SK-N-SH (cell line): Measurements from ENCODE around the gene SMPDL3A. TPM values are rescaled to one million over a fixed set of nuclear protein-coding genes. Genes with fewer than 3 reads are reported as not detected.

Experiments used
- CTCF ChIA-PET: fragments of 300-600, 350-600 bp; formaldehyde crosslinking; extraction: SDS; loops from one replicate; lab custom pipeline; 2021; lab: Yijun Ruan, JAX
- POLR2A ChIA-PET: fragments of 350-600 bp; sonication (Branson Sonifier 250); formaldehyde crosslinking; extraction: SDS; loops from one replicate; lab custom pipeline; 2020; ENCODE audit warnings: antibody characterized with exemption, inconsistent platforms; lab: Yijun Ruan, JAX
- DNase-seq: peaks from one replicate; pipeline ENCODE4 v3.0.0; 2012
- H2AFZ ChIP-seq: fragments of 200-600 bp; sonication (generic); 2 replicates; pipeline ENCODE4 v1.8.1; 2016; ENCODE audit warnings: antibody characterized with exemption, mild to moderate bottlenecking, low read depth
- H3F3A ChIP-seq: fragments of 200-600 bp; sonication (generic); replicated peaks from 2 replicates; pipeline ENCODE3; 2016; ENCODE audit warnings: antibody characterized with exemption, mild to moderate bottlenecking; ENCODE audit not compliant: insufficient read depth
- H3K27ac ChIP-seq, 2 experiments: fragments of 200-500 bp in 1 of 2; fragments of 200-600 bp in 1 of 2; sonication (Bioruptor generic) in 1 of 2; sonication (generic), shearing (Covaris generic) in 1 of 2; 2 replicates each; pipeline versions ENCODE4 v1.5.1 to v1.6.1; 2014 to 2016; ENCODE audit warnings: low read depth in 2 of 2, inconsistent platforms in 1 of 2, low read length in 1 of 2, mild to moderate bottlenecking in 1 of 2, mixed read lengths in 1 of 2
- H3K27me3 ChIP-seq: fragments of 200-600 bp; sonication (generic), shearing (Covaris generic); 2 replicates; pipeline ENCODE4 v1.6.1; 2016; ENCODE audit warnings: mixed run types; ENCODE audit not compliant: insufficient read depth
- H3K36me3 ChIP-seq, 2 experiments: fragments of 200-500 bp in 1 of 2; fragments of 200-600 bp in 1 of 2; sonication (Bioruptor generic) in 1 of 2; sonication (generic) in 1 of 2; replicated peaks in 1 of 2; 2 replicates each; pipeline versions ENCODE3 to v1.5.1; 2014 to 2016; ENCODE audit warnings: low read length in 1 of 2, mild to moderate bottlenecking in 1 of 2; ENCODE audit not compliant: insufficient read depth in 2 of 2, control insufficient read depth in 1 of 2
- H3K4me1 ChIP-seq, 2 experiments: fragments of 200-500 bp in 1 of 2; fragments of 200-600 bp in 1 of 2; sonication (Bioruptor generic) in 1 of 2; sonication (generic), shearing (Covaris generic) in 1 of 2; 2 replicates each; pipeline versions ENCODE4 v1.5.1 to v1.6.1; 2014 to 2016; ENCODE audit warnings: low read depth in 1 of 2, low read length in 1 of 2, mixed run types in 1 of 2; ENCODE audit not compliant: insufficient read depth in 2 of 2, control insufficient read depth in 1 of 2
- H3K4me2 ChIP-seq: fragments of 200-600 bp; sonication (generic), shearing (Covaris generic); 2 replicates; pipeline ENCODE4 v1.6.1; 2017; ENCODE audit warnings: mixed run types
- H3K4me3 ChIP-seq, 2 experiments: fragments of 200-500 bp in 1 of 2; fragments of 200-600 bp in 1 of 2; sonication (Bioruptor generic) in 1 of 2; sonication (generic), shearing (Covaris generic) in 1 of 2; 2 replicates each; pipeline versions ENCODE4 v1.5.1 to v1.8.1; 2014 to 2016; ENCODE audit warnings: low read depth in 2 of 2, inconsistent platforms in 1 of 2, low read length in 1 of 2, mild to moderate bottlenecking in 1 of 2, mixed read lengths in 1 of 2, moderate library complexity in 1 of 2
- H3K79me2 ChIP-seq: fragments of 200-600 bp; sonication (generic); 2 replicates; pipeline ENCODE4 v1.8.1; 2017; ENCODE audit warnings: mild to moderate bottlenecking; ENCODE audit not compliant: insufficient read depth
- H3K9ac ChIP-seq: fragments of 200-600 bp; sonication (generic); 2 replicates; pipeline ENCODE4 v1.6.1; 2017; ENCODE audit warnings: mixed run types
- H3K9me2 ChIP-seq: fragments of 200-600 bp; sonication (generic); 2 replicates; pipeline ENCODE4 v1.6.1; 2017; ENCODE audit warnings: mixed run types
- H3K9me3 ChIP-seq: fragments of 200-600 bp; sonication (generic); 2 replicates; pipeline ENCODE4 v1.6.1; 2017; ENCODE audit warnings: mixed run types, mild to moderate bottlenecking, moderate library complexity
- H4K20me1 ChIP-seq: fragments of 200-600 bp; sonication (generic); 2 replicates; pipeline ENCODE4 v1.6.1; 2017; ENCODE audit warnings: mild to moderate bottlenecking, mixed run types; ENCODE audit not compliant: insufficient read depth
- EP300 ChIP-seq, 2 experiments: IDR thresholded peaks; 2 replicates each; pipeline versions ENCODE4 v1.4.0 to v1.6.1; 2012; ENCODE audit warnings: borderline replicate concordance in 1 of 2, low read depth in 1 of 2, low read length in 1 of 2
- EZH2phosphoT487 ChIP-seq: fragments of 200-600 bp; sonication (generic); IDR thresholded peaks from 2 replicates; pipeline ENCODE4 v1.6.1; 2017; ENCODE audit warnings: low read depth, mixed run types, mild to moderate bottlenecking, antibody characterized with exemption, moderate library complexity, borderline replicate concordance
- GATA2 ChIP-seq: sonication (generic); formaldehyde crosslinking; IDR thresholded peaks from 2 replicates; pipeline ENCODE4 v1.5.0; 2020; ENCODE audit warnings: mild to moderate bottlenecking, missing genetic modification reagents
- JUND ChIP-seq: IDR thresholded peaks from 2 replicates; pipeline ENCODE4 v1.4.0; 2012
- MEF2A ChIP-seq: IDR thresholded peaks from 2 replicates; pipeline ENCODE4 v1.4.0; 2012; ENCODE audit warnings: low read depth, borderline replicate concordance
- NFIC ChIP-seq: IDR thresholded peaks from 2 replicates; pipeline ENCODE4 v1.4.0; 2012; ENCODE audit warnings: borderline replicate concordance
- NRF1 ChIP-seq: IDR thresholded peaks from 2 replicates; pipeline ENCODE4 v1.6.1; 2012; ENCODE audit warnings: low read depth, mild to moderate bottlenecking, low read length
- RAD21 ChIP-seq: IDR thresholded peaks from 2 replicates; pipeline ENCODE4 v1.6.1; 2012; ENCODE audit warnings: mild to moderate bottlenecking, low read length
- RCOR1 ChIP-seq: fragments of 150-350 bp; IDR thresholded peaks from 2 replicates; pipeline ENCODE4 v1.6.1; 2017; ENCODE audit warnings: antibody characterized with exemption, low read length
- RXRA ChIP-seq: IDR thresholded peaks from 2 replicates; pipeline ENCODE4 v1.4.0; 2012; ENCODE audit warnings: low read depth, mild to moderate bottlenecking, borderline replicate concordance
- TAF1 ChIP-seq: IDR thresholded peaks from 2 replicates; pipeline ENCODE4 v1.6.1; 2012; ENCODE audit warnings: low read depth, mild to moderate bottlenecking, low read length, moderate library complexity, borderline replicate concordance
- TEAD4 ChIP-seq: IDR thresholded peaks from 2 replicates; pipeline ENCODE4 v1.4.0; 2012; ENCODE audit warnings: mild to moderate bottlenecking, borderline replicate concordance; ENCODE audit not compliant: insufficient read depth
- WGBS: methylation state at CpG from one replicate; pipeline ENCODE4 v1.1.6; 2017; ENCODE audit warnings: low lambda C conversion rate; 5-methylcytosine and 5-hydroxymethylcytosine counted together
- polyA plus RNA-seq, 3 experiments: library from polyadenylated mRNA; depleted of rRNA; stranded (reverse); fragments of >200 nt; gene quantifications; 2 replicates each; pipeline ENCODE4 v1.2.3, GENCODE V29; 2012
- TF ChIP-seq, protein P1 (sequence below): fragments of 200-600 bp; sonication (generic); IDR thresholded peaks from 2 replicates; pipeline ENCODE4 v1.6.1; 2017; ENCODE audit warnings: antibody characterized with exemption, mild to moderate bottlenecking, moderate library complexity
- TF ChIP-seq, protein P2 (sequence below): IDR thresholded peaks from 2 replicates; pipeline ENCODE4 v1.4.0; 2012; ENCODE audit warnings: low read depth, borderline replicate concordance
- TF ChIP-seq, protein P3 (sequence below): IDR thresholded peaks from 2 replicates; pipeline ENCODE4 v1.4.0; 2012; ENCODE audit warnings: low read depth
- TF ChIP-seq, protein P4 (sequence below): fragments of 150-350 bp; IDR thresholded peaks from 2 replicates; pipeline ENCODE4 v1.6.1; 2016; ENCODE audit warnings: mild to moderate bottlenecking, low read depth, low read length
- TF ChIP-seq, protein P5 (sequence below): IDR thresholded peaks from 2 replicates; pipeline ENCODE4 v1.6.1; 2012; ENCODE audit warnings: mild to moderate bottlenecking, low read depth, low read length, moderate library complexity
- TF ChIP-seq, protein P6 (sequence below): IDR thresholded peaks from 2 replicates; pipeline ENCODE4; 2012

Gene SMPDL3A
- polyA plus RNA-seq, 1 of the 3 experiments (the other 2 are of a cell fraction) = 2.0 TPM

DNA sequence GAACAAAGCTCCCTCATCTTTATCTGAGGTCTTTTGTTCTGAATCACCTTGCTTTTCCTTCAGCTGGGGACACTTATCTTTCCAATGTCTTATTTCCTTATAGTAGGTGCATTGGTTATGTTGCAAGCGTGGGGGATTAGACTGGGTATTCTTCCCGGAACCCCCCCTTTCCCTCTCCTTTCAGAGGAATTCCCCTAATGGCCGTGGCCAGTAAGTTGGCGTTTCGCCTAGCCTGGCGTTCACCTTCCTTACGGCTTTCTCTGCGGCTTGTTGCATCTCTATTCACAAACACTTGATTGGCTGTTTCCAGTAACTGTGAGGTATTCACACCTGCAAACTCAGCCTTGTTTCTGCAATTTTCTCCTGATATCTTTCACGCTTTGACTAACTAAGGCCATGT lies 42.4 kb upstream of the SMPDL3A start:
- Histone ChIP-seq H3K4me1 (no peaks in the 10 kb centered on the region), H3K9ac (no peak overlapping the region), H3K27me3 (peaks cover 8% of the 10 kb centered on the region; the same call in 1 of the 2 replicates), H3K27ac (no peak overlapping the region), H3K4me2 (no peak overlapping the region), H3K79me2 (no peaks in the 10 kb centered on the region), H3K4me3 (no peak overlapping the region), H4K20me1 (no peaks in the 10 kb centered on the region), H3K9me2 (no peaks in the 10 kb centered on the region), H3F3A (no peaks in the 10 kb centered on the region), H3K36me3 (no peaks in the 10 kb centered on the region), H3K9me3 (no peaks in the 10 kb centered on the region; the same call in 1 of the 2 replicates), H2AFZ (no peak overlapping the region)
- DNase-seq = no peak
- ChIA-PET CTCF (interaction anchor here (0.6 kb wide), 1 partner anchor 512 kb away, joined by 5 read pairs; no protein-coding TSS in a partner anchor), POLR2A (no interaction called here)
- TF ChIP-seq RAD21 (no peak), RXRA (no peak), JUND (no peak), RCOR1 (no peak), GATA2 (CRISPR knock-in tag) (no peak), TEAD4 (no peak), EZH2phosphoT487 (no peak), TAF1 (no peak), NRF1 (no peak), NFIC (no peak), EP300 (IDR thresholded peaks at IDR 0.05; ENCODE audit: borderline replicate concordance in 1 of 2, low read depth in 1 of 2, low read length in 1 of 2) (no peak), MEF2A (no peak)
- TF ChIP-seq, protein P1, sequence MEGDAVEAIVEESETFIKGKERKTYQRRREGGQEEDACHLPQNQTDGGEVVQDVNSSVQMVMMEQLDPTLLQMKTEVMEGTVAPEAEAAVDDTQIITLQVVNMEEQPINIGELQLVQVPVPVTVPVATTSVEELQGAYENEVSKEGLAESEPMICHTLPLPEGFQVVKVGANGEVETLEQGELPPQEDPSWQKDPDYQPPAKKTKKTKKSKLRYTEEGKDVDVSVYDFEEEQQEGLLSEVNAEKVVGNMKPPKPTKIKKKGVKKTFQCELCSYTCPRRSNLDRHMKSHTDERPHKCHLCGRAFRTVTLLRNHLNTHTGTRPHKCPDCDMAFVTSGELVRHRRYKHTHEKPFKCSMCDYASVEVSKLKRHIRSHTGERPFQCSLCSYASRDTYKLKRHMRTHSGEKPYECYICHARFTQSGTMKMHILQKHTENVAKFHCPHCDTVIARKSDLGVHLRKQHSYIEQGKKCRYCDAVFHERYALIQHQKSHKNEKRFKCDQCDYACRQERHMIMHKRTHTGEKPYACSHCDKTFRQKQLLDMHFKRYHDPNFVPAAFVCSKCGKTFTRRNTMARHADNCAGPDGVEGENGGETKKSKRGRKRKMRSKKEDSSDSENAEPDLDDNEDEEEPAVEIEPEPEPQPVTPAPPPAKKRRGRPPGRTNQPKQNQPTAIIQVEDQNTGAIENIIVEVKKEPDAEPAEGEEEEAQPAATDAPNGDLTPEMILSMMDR = no peak
- TF ChIP-seq, protein P2, sequence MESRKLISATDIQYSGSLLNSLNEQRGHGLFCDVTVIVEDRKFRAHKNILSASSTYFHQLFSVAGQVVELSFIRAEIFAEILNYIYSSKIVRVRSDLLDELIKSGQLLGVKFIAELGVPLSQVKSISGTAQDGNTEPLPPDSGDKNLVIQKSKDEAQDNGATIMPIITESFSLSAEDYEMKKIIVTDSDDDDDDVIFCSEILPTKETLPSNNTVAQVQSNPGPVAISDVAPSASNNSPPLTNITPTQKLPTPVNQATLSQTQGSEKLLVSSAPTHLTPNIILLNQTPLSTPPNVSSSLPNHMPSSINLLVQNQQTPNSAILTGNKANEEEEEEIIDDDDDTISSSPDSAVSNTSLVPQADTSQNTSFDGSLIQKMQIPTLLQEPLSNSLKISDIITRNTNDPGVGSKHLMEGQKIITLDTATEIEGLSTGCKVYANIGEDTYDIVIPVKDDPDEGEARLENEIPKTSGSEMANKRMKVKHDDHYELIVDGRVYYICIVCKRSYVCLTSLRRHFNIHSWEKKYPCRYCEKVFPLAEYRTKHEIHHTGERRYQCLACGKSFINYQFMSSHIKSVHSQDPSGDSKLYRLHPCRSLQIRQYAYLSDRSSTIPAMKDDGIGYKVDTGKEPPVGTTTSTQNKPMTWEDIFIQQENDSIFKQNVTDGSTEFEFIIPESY = no peak
- TF ChIP-seq, protein P3, sequence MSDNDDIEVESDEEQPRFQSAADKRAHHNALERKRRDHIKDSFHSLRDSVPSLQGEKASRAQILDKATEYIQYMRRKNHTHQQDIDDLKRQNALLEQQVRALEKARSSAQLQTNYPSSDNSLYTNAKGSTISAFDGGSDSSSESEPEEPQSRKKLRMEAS = no peak
- TF ChIP-seq, protein P4, sequence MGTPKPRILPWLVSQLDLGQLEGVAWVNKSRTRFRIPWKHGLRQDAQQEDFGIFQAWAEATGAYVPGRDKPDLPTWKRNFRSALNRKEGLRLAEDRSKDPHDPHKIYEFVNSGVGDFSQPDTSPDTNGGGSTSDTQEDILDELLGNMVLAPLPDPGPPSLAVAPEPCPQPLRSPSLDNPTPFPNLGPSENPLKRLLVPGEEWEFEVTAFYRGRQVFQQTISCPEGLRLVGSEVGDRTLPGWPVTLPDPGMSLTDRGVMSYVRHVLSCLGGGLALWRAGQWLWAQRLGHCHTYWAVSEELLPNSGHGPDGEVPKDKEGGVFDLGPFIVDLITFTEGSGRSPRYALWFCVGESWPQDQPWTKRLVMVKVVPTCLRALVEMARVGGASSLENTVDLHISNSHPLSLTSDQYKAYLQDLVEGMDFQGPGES = no peak
- TF ChIP-seq, protein P5, sequence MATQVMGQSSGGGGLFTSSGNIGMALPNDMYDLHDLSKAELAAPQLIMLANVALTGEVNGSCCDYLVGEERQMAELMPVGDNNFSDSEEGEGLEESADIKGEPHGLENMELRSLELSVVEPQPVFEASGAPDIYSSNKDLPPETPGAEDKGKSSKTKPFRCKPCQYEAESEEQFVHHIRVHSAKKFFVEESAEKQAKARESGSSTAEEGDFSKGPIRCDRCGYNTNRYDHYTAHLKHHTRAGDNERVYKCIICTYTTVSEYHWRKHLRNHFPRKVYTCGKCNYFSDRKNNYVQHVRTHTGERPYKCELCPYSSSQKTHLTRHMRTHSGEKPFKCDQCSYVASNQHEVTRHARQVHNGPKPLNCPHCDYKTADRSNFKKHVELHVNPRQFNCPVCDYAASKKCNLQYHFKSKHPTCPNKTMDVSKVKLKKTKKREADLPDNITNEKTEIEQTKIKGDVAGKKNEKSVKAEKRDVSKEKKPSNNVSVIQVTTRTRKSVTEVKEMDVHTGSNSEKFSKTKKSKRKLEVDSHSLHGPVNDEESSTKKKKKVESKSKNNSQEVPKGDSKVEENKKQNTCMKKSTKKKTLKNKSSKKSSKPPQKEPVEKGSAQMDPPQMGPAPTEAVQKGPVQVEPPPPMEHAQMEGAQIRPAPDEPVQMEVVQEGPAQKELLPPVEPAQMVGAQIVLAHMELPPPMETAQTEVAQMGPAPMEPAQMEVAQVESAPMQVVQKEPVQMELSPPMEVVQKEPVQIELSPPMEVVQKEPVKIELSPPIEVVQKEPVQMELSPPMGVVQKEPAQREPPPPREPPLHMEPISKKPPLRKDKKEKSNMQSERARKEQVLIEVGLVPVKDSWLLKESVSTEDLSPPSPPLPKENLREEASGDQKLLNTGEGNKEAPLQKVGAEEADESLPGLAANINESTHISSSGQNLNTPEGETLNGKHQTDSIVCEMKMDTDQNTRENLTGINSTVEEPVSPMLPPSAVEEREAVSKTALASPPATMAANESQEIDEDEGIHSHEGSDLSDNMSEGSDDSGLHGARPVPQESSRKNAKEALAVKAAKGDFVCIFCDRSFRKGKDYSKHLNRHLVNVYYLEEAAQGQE = no peak
- TF ChIP-seq, protein P6, sequence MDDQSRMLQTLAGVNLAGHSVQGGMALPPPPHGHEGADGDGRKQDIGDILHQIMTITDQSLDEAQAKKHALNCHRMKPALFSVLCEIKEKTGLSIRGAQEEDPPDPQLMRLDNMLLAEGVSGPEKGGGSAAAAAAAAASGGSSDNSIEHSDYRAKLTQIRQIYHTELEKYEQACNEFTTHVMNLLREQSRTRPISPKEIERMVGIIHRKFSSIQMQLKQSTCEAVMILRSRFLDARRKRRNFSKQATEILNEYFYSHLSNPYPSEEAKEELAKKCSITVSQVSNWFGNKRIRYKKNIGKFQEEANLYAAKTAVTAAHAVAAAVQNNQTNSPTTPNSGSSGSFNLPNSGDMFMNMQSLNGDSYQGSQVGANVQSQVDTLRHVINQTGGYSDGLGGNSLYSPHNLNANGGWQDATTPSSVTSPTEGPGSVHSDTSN = no peak
- 43% methylated on average over 9 of the region's 9 CpGs for WGBS
